Large intestine (tissue), 3 donors: ENCODE measurements around the gene ARMC8. TPM values are rescaled to one million over a fixed set of nuclear protein-coding genes. Genes with fewer than 3 reads are reported as not detected.

Source experiments
- DNase-seq, 2 donors: peaks; one replicate each; pipeline versions ENCODE4 v3.0.0 to v3.0.0-alpha.2; 2013
- H3K27ac ChIP-seq: one replicate; pipeline ENCODE4 v1.5.1; 2013; ENCODE audit warnings: low read length
- H3K27me3 ChIP-seq: 2 replicates; pipeline ENCODE4 v1.6.1; 2013; ENCODE audit warnings: low read length; ENCODE audit not compliant: control insufficient read depth, insufficient read depth
- H3K36me3 ChIP-seq: 2 replicates; pipeline ENCODE4 v1.6.1; 2013; ENCODE audit warnings: low read length; ENCODE audit not compliant: control insufficient read depth, insufficient read depth
- H3K4me1 ChIP-seq: one replicate; pipeline ENCODE4 v1.6.1; 2013; ENCODE audit warnings: low read length; ENCODE audit not compliant: control insufficient read depth, insufficient read depth
- H3K4me3 ChIP-seq: one replicate; pipeline ENCODE4 v1.5.1; 2013; ENCODE audit warnings: low read length
- H3K9me3 ChIP-seq: one replicate; pipeline ENCODE4 v1.6.1; 2013; ENCODE audit warnings: mild to moderate bottlenecking, low read depth, low read length, moderate library complexity; ENCODE audit not compliant: control insufficient read depth
- WGBS: methylation state at CpG from one replicate; pipeline ENCODE4 v1.1.5; 2013; ENCODE audit warnings: low lambda C conversion rate; ENCODE audit not compliant: insufficient coverage; 5-methylcytosine and 5-hydroxymethylcytosine counted together
- polyA plus RNA-seq: library from polyadenylated mRNA; unstranded; fragments of 120-200 nt; gene quantifications from one replicate; pipeline ENCODE4 v1.2.1, GENCODE V29; 2013

The ARMC8 gene
- polyA plus RNA-seq, 1 donor: 30.6 TPM

DNA sequence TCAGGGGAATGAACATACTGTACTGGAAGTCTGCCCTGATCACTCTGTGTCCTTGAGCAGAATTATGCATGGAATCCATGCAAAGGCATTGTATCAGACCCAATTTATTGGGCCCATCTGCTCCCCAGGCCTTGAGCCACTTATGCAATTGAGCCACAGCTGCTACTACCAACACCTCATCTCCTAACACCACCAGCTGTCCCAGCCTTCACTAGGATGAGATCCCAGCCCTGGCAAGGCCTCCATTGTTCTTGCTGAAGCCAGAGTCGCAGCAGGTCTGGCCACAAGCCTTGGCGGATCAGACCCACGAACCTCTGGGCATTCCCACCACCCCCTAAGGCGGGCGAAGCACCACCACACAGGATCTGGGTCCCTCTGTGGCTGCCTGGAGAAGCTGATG lies 151.7 kb downstream of the ARMC8 start:
- no peak overlapping the region for H3K4me3 ChIP-seq
- no peak overlapping the region for H3K27ac ChIP-seq
- WGBS: no CpG with 5 or more reads among the region's 5 CpGs
- no peaks in the 10 kb centered on the region for H3K27me3 ChIP-seq
- no peaks in the 10 kb centered on the region for H3K36me3 ChIP-seq
- H3K4me1 ChIP-seq: no peaks in the 10 kb centered on the region
- H3K9me3 ChIP-seq: no peaks in the 10 kb centered on the region
- no peak for DNase-seq

DNA sequence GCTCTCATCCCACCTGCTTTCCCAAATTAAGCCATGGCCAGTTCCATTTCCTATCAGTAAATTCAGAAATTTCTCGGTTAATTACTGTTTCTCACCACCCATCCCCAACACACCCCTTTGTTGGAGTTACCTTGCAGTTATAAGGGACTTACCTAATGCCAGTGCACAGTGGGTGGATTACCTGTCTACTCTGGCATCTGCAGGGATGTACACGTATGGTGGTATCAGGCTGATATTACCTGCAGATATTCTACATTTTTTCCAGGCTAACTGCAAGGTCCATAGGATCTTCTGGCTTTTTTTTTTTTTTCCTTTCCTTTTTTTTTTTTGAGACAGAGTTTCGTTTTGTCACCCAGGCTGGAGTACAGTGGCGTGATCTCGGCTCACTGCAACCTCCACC lies 153.4 kb downstream of the ARMC8 start:
- DNase-seq: no peak
- H3K36me3 ChIP-seq: no peaks in the 10 kb centered on the region
- no peak overlapping the region for H3K4me3 ChIP-seq
- H3K27ac ChIP-seq: no peak overlapping the region
- no peaks in the 10 kb centered on the region for H3K9me3 ChIP-seq
- 100% methylated on average over 1 of the region's 5 CpGs for WGBS
- H3K27me3 ChIP-seq: peaks cover 3% of the 10 kb centered on the region
- no peaks in the 10 kb centered on the region for H3K4me1 ChIP-seq

DNA sequence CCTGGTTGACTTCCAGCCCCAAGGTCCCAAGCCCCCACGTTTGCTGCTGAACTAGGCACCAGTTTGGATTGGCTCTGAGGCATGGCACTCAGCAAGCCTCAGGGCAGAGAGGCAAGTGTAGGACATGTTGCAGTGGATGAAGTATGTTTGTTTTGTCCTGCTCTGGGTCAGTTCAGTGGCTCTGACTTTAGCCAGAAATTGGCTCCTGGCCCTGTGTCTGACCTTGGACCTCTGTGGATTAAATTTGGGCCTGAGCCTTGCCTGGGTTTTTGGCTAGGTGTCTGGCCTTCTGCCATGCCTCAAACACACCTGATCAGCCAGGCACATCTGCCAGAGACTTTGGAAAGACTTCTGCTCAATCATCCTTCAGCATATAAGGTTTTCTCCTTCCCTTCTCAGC lies 157.7 kb downstream of the ARMC8 start:
- WGBS: no CpG with 5 or more reads among the region's 1 CpG
- H3K36me3 ChIP-seq: no peaks in the 10 kb centered on the region
- H3K27ac ChIP-seq: no peak overlapping the region
- no peak overlapping the region for H3K4me3 ChIP-seq
- no peaks in the 10 kb centered on the region for H3K4me1 ChIP-seq
- H3K9me3 ChIP-seq: no peaks in the 10 kb centered on the region
- H3K27me3 ChIP-seq: peaks cover 30% of the 10 kb centered on the region
- DNase-seq: no peak

Other genes starting within 250 kb of the ARMC8 start
- 4.1 TPM for gene CLDN18, start 177.1 kb upstream of the ARMC8 start, polyA plus RNA-seq
- 4.4 TPM for gene DZIP1L, start 71.7 kb upstream of the ARMC8 start, polyA plus RNA-seq
- 0.07 TPM for gene A4GNT, start 54.9 kb upstream of the ARMC8 start, polyA plus RNA-seq
- gene DBR1, start 12.4 kb upstream of the ARMC8 start, polyA plus RNA-seq: 13.7 TPM
- 1.4 TPM for gene NME9, start 142.6 kb downstream of the ARMC8 start, polyA plus RNA-seq
- 6.3 TPM for gene MRAS, start 161.3 kb downstream of the ARMC8 start, polyA plus RNA-seq
- 1.8 TPM for gene ESYT3, start 247.3 kb downstream of the ARMC8 start, polyA plus RNA-seq